Muscle of leg (tissue), 16 donors: ENCODE results near the gene CRYBB2. TPM values are rescaled to one million over a fixed set of nuclear protein-coding genes. Genes with fewer than 3 reads are reported as not detected.
"Not testable (repeated sequence)": the region's sequence is repeated elsewhere in the genome, so short reads cannot be mapped to it uniquely, and the experiment has no call there.

Source experiments
- DNase-seq: peaks from one replicate; pipeline ENCODE4 v3.0.0; 2013
- H3K27ac ChIP-seq: one replicate; pipeline ENCODE4 v1.5.1; 2013; ENCODE audit warnings: mild to moderate bottlenecking, low read length, control low read depth
- H3K27me3 ChIP-seq: one replicate; pipeline ENCODE4 v1.6.1; 2013; ENCODE audit warnings: low read length; ENCODE audit not compliant: control insufficient read depth, insufficient read depth
- H3K36me3 ChIP-seq: one replicate; pipeline ENCODE4 v1.6.1; 2013; ENCODE audit warnings: low read length; ENCODE audit not compliant: control insufficient read depth, insufficient read depth
- H3K4me1 ChIP-seq: one replicate; pipeline ENCODE4 v1.6.1; 2013; ENCODE audit warnings: low read length; ENCODE audit not compliant: control insufficient read depth, insufficient read depth
- H3K4me3 ChIP-seq: one replicate; pipeline ENCODE4 v1.5.1; 2013; ENCODE audit warnings: low read length, control low read depth
- H3K9me3 ChIP-seq: replicated peaks from 2 replicates; pipeline ENCODE4 v1.6.1; 2013; ENCODE audit warnings: low read depth, low read length; ENCODE audit not compliant: control insufficient read depth
- WGBS: methylation state at CpG from one replicate; pipeline ENCODE4 v1.1.5; 2013; ENCODE audit warnings: missing lambda C conversion rate; ENCODE audit not compliant: insufficient coverage; 5-methylcytosine and 5-hydroxymethylcytosine counted together
- long read RNA-seq, 11 donors: transcript quantifications; one replicate each; lab custom pipeline, GENCODE V29; 2026
- polyA plus RNA-seq, 8 donors: library from polyadenylated mRNA; unstranded; fragments of 120-200 nt; gene quantifications; one replicate each; pipeline versions ENCODE4 v1.2.1 to v1.2.3, GENCODE V29; 2013; ENCODE audit warnings: inconsistent platforms in 1 of 8, low replicate concordance in 1 of 8; ENCODE audit not compliant: insufficient read length in 8 of 8, insufficient read depth in 1 of 8
- total RNA-seq: library from RNA; stranded (reverse); fragments of 120-200 nt; gene quantifications from one replicate; pipeline ENCODE4 v1.2.4, GENCODE V29; 2013

CRYBB2 gene, protein sequence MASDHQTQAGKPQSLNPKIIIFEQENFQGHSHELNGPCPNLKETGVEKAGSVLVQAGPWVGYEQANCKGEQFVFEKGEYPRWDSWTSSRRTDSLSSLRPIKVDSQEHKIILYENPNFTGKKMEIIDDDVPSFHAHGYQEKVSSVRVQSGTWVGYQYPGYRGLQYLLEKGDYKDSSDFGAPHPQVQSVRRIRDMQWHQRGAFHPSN
- total RNA-seq (0.09 TPM), polyA plus RNA-seq (under 1 TPM in 3 of 8 donors, not detected in 5; 0.28 to 0.45 (median 0.38) TPM)
- long read RNA-seq, donor 1, result 0 reads
- long read RNA-seq, donor 2, result 0 reads
- long read RNA-seq, donor 3, result 0 reads
- long read RNA-seq, donor 4, result 0 reads
- long read RNA-seq, donor 5, result 0 reads
- long read RNA-seq, donor 6, result 0 reads
- long read RNA-seq, donor 7, result 0 reads
- long read RNA-seq, donor 8, result 0 reads
- long read RNA-seq, donor 9, result 0 reads
- long read RNA-seq, donor 10, result 0 reads
- long read RNA-seq, donor 11, result 0 reads

DNA sequence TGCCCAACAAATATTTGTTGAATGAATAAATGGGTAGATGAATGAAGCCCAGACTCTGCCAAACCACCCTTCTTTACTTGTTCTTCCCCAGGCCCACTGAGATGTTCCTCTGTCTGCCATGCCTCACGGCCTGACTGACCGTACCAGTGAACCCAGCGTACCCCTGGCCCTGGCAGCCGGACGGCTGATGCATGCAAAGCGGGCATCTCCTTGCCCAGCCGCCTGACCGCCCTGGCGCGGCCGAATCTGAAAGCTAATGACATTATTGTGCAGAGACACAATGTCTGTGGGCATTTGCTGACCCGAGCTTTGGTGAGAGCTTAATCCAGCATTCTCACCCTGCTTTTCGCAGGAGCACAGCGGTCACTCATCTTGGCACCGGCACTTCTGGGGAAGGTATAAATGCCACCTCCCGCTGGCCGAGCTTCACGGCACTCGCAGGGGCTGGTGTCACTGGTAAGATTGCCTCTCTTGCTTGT lies at the start of gene CRYBB2:
Gene CRYBB2 (plus strand): TSS at position 429 of the 479 bp plus-strand sequence. CDS start 1,791 bp downstream, outside the sequence.
- no peaks in the 10 kb centered on the region for H3K36me3 ChIP-seq
- no peak within 1 kb of the TSS for H3K27ac ChIP-seq
- H3K9me3 ChIP-seq, result no peaks in the 10 kb centered on the region
- H3K27me3 ChIP-seq, result peaks cover 10% of the 10 kb centered on the region
- DNase-seq, result no peak
- H3K4me3 ChIP-seq, result no peak within 1 kb of the TSS
- WGBS, result 83% methylated on average over 19 of the region's 19 CpGs
- no peaks in the 10 kb centered on the region for H3K4me1 ChIP-seq

DNA sequence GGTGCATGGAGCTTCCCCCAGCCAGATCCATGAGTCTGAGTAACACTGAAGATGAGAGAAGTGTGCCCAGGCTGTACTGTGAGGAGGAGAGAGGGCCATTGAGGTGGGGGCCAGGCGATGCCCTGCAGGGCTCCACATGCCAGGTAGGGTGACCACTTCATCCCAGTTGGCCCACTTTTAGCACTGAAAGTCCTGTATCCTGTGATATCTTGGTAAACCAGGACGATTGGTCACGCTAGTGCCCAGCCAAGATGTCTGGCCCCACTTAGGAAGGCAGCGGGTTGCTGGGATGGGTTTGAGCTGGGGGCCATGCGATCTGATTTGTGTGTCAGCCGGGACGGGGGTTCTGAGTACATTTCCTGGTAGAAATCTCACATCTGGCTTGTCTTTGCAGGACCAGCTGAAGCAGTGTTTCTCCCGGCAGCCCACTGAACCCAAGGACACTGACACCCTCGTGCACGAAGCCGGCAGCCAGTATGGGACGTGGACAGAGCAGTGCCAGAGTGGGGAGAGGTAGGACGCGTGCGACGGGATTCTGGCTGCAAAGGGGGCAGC lies 48.9 kb upstream of the CRYBB2 start:
- WGBS, result 67% methylated on average over 10 of the region's 16 CpGs
- Histone ChIP-seq H3K4me1 (peaks cover under 1% of the 10 kb centered on the region), H3K36me3 (peaks cover 18% of the 10 kb centered on the region), H3K27me3 (no peaks in the 10 kb centered on the region), H3K27ac (no peak overlapping the region), H3K9me3 (no peaks in the 10 kb centered on the region), H3K4me3 (no peak overlapping the region)
- no peak for DNase-seq

DNA sequence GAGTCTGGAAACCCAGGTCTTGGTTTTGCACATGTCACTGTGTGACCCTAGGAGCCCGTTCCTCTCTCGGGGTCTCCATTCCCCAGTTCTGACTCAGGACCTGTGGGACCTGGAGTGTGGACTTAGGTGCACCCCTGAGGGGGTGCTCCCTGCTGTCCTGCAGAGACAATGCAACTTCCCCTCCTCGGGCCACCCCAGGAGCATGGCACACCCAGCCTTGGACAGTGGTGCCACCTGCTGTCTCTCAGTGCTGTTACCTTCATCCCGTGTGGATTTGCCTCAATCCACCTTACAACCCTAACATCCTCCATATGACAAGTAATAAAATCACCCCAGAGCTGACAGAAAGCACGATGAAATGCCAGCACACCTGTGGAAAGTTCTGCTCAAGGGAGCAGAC lies 47.3 kb upstream of the CRYBB2 start:
- WGBS, result 65% methylated on average over 3 of the region's 5 CpGs
- DNase-seq, result no peak
- no peak overlapping the region for H3K4me3 ChIP-seq
- no peak overlapping the region for H3K27ac ChIP-seq
- H3K36me3 ChIP-seq, result peaks cover 28% of the 10 kb centered on the region
- no peaks in the 10 kb centered on the region for H3K27me3 ChIP-seq
- no peaks in the 10 kb centered on the region for H3K4me1 ChIP-seq
- H3K9me3 ChIP-seq, result no peaks in the 10 kb centered on the region

DNA sequence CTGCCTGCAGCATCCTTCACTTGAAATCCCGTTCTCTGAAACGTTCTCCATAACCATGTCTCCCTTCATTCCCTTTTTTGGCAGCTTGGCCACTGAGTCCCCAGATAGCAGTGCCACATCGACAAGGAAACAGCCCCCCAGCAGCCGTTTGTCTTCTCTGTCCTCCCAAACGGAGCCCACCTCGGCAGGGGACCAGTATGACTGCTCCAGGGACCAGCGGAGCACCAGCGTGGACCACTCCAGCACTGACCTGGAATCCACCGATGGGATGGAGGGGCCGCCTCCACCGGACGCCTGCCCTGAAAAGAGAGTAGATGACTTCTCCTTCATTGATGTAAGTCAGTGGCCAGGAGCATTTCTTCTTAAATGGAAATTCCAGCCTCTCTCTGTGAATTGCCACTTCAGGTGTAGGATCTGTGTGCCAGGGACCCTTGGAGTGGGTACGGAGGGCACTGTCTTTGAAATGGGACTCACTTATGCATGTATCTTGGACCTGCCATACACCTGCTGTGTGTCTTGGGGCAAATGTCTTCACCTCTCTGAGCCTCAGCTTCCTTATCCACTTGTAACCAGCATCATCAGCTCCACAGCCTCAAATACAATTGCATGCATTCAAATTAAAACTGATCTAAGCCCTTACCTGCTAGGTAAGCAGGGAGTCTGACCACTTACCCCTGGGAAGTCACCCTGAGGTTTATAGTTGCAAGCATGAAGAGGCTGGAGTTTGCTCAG lies 45.1 kb upstream of the CRYBB2 start:
- H3K4me3 ChIP-seq, result no peak overlapping the region
- H3K4me1 ChIP-seq, result no peaks in the 10 kb centered on the region
- H3K9me3 ChIP-seq, result peaks cover under 1% of the 10 kb centered on the region
- 83% methylated on average over 13 of the region's 13 CpGs for WGBS
- peaks cover 30% of the 10 kb centered on the region for H3K36me3 ChIP-seq
- H3K27ac ChIP-seq, result no peak overlapping the region
- H3K27me3 ChIP-seq, result peaks cover 3% of the 10 kb centered on the region
- no peak for DNase-seq

DNA sequence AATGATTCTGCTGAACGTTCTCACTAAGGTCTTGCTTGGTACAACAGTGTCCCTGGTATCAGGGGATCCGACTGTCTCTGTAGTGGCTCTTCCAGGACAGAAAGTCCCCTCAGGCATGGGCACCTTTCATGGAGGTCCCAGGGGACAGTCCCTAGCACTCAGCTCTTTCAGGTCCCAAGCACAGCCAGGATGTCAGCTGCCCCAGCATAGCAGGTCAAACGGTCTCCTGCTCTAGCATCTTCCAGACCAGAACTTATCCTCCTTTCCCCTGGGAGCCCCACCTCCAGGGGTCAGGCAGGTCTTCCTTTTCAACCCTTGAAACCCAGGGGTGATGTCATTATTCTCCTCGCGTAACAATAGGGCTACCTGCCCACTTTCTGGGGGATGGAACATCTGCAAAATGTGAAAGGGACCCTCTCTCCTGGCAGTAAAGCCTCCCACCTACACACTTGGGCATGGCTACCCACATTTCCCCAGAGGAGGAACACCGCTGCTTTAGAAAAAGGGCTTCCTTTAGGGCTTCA lies 44.5 kb upstream of the CRYBB2 start:
- H3K36me3 ChIP-seq, result peaks cover 30% of the 10 kb centered on the region
- DNase-seq, result no peak
- WGBS, result 72% methylated on average over 6 of the region's 6 CpGs
- no peak overlapping the region for H3K4me3 ChIP-seq
- peaks cover 6% of the 10 kb centered on the region for H3K9me3 ChIP-seq
- H3K4me1 ChIP-seq, result no peaks in the 10 kb centered on the region
- H3K27me3 ChIP-seq, result peaks cover 4% of the 10 kb centered on the region
- no peak overlapping the region for H3K27ac ChIP-seq

DNA sequence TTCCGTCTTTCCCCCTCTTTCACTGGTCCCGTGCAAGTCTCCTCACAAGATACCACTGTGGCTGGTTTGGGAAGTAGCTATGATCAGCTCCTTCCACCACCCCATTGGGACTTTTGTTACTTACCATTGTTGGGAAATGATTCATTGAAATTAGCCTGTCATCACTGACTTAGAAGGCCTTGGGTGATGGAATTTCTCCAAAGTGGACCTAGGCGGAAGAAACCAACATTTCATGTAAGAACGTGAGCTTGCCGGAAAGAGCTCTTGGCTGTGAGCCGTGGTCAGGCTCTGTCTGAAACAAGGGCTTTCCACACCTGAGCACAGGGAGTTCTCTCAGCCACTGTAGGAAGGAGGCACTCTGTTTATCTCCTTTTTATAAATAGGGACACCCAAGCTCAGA lies 43.3 kb upstream of the CRYBB2 start:
- H3K27ac ChIP-seq, result no peak overlapping the region
- H3K9me3 ChIP-seq, result peaks cover 6% of the 10 kb centered on the region
- no CpG with 5 or more reads among the region's 6 CpGs for WGBS
- H3K4me1 ChIP-seq, result no peaks in the 10 kb centered on the region
- no peak for DNase-seq
- peaks cover 30% of the 10 kb centered on the region for H3K36me3 ChIP-seq
- H3K27me3 ChIP-seq, result peaks cover 4% of the 10 kb centered on the region
- no peak overlapping the region for H3K4me3 ChIP-seq

DNA sequence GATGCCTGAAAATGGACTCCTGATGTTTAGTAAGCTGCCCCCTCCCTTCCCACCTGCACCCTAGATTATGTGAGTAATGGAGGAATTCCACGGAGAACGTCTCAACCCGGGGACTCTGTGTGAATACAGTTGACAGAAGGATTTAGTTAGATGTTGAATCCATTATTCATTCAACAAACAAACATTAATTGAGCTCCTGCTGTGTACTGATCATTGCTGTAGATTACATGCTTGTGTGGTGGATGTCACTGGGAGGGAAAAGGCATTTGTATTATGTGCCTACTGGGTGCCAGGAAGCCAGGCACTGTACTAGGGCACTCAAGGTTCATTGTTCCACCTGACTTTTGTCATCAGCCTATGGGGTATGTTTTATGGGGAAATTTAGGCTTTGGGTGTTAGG lies 42.6 kb upstream of the CRYBB2 start:
- no peaks in the 10 kb centered on the region for H3K4me1 ChIP-seq
- no peak overlapping the region for H3K27ac ChIP-seq
- H3K4me3 ChIP-seq, result no peak overlapping the region
- WGBS, result no CpG with 5 or more reads among the region's 3 CpGs
- DNase-seq, result no peak
- H3K9me3 ChIP-seq, result peaks cover 6% of the 10 kb centered on the region
- peaks cover 30% of the 10 kb centered on the region for H3K36me3 ChIP-seq
- peaks cover 4% of the 10 kb centered on the region for H3K27me3 ChIP-seq

DNA sequence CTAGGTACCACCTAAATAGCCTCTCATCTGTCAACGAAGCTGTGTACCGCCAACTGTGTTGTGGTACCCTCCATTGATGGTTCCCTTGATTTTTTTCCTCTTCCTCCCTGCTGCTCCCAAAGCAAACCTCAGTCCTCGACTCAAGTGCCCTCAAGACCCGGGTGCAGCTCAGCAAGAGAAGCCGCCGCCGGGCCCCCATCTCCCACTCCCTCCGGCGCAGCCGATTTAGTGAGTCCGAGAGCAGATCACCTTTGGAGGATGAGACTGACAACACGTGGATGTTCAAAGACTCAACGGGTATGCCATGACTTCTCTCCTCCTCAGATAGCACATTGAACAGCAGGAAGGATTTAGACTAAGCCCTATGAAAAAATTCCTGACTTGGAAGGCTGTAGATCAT lies 42.2 kb upstream of the CRYBB2 start:
- Histone ChIP-seq H3K27me3 (peaks cover 4% of the 10 kb centered on the region), H3K4me1 (no peaks in the 10 kb centered on the region), H3K36me3 (peaks cover 30% of the 10 kb centered on the region), H3K4me3 (no peak overlapping the region), H3K27ac (no peak overlapping the region), H3K9me3 (peaks cover 6% of the 10 kb centered on the region)
- DNase-seq, result no peak
- 87% methylated on average over 11 of the region's 13 CpGs for WGBS

DNA sequence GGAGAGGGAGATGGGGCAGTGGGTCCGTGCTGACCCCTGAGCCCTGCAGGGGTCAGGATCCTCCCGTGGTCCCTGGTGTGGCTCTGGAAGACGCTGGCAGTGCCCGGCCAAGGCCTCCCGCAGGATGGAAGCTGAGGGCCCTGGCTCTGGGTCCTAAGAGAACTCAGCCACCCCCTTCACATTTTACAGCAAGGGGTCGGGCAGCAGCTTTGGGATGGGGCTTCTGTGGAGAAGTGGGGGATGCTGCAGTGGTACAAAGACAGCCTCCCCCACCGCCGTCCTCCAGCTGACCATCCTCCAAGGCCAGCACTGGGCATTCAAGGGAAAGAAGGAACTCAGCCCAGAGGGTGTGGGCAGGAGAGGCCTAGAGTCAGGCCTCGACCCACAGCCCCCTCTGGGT lies 41.5 kb upstream of the CRYBB2 start:
- Histone ChIP-seq H3K4me3 (no peak overlapping the region), H3K4me1 (no peaks in the 10 kb centered on the region), H3K27ac (no peak overlapping the region), H3K27me3 (peaks cover 4% of the 10 kb centered on the region), H3K36me3 (peaks cover 34% of the 10 kb centered on the region), H3K9me3 (peaks cover 6% of the 10 kb centered on the region)
- no peak for DNase-seq
- no CpG with 5 or more reads among the region's 9 CpGs for WGBS

DNA sequence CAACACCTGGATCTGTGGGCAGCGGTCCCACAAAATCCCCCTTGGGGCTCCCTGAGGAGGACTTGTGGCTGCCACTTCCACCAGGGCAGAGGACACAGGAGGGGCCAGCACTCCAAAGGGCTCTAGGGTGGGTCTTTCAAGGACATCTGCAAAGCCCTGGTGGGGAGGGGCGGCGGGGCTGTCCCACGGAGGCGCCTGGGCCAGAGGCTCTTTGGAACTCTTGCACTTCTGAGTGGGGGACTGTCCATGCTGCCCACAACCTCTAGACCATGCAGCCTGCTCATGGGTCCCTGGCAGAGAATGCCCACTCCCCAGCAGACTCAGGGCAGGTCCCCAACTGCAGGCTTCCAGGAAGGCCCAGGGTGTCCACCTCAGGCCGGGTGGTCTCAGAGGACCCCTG lies 41.1 kb upstream of the CRYBB2 start:
- not testable (repeated sequence) for H3K27ac ChIP-seq

More for the DNA sequence above, 41.1 kb upstream of the CRYBB2 start:
- not testable (repeated sequence) for H3K9me3 ChIP-seq, H3K27me3 ChIP-seq, H3K4me1 ChIP-seq, DNase-seq, H3K4me3 ChIP-seq
- H3K36me3 ChIP-seq, result peaks cover 34% of the 10 kb centered on the region
- 49% methylated on average over 3 of the region's 6 CpGs for WGBS
